GM12874 (cell line): ENCODE results near the gene ARHGAP29.

Experiments
- TF ChIP-seq, protein P1 (sequence below): IDR thresholded peaks from 2 replicates; pipeline ENCODE4 v1.5.1; 2011; ENCODE audit warnings: low read depth, mild to moderate bottlenecking, control low read depth, low read length, moderate library complexity; ENCODE audit not compliant: insufficient read depth

The ARHGAP29 gene

DNA sequence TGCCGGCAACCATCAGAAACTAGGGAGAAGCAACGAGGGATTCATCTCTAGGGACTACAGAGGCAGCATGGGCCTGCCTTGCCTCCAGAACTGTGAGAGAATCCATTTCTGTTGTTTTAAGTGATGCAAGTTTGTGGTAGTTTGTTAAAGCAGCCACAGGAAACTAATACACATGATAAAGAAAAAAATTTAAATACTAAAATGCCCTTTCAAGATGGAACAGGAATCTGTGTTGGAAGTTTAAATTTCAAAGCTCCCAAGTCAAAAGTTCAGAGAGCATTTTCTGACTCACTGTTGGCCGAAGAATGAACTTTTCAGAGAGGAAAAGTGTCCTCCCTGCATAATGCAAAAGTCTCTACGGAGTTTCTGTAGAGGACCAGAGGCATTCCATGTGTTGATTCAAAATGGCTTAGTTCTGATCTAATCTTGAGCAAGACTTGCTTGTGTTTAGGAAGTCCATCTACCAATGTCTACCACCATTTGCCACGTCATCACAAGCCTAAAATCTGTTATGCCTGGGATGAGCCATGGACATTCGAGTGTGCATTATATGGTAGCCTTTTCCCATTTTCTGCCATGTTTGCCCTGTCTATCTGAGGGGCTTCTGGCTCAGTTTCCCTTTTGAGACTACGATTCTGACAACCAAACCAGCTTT is 22.4 kb upstream of the ARHGAP29 start:
- TF ChIP-seq, protein P1, sequence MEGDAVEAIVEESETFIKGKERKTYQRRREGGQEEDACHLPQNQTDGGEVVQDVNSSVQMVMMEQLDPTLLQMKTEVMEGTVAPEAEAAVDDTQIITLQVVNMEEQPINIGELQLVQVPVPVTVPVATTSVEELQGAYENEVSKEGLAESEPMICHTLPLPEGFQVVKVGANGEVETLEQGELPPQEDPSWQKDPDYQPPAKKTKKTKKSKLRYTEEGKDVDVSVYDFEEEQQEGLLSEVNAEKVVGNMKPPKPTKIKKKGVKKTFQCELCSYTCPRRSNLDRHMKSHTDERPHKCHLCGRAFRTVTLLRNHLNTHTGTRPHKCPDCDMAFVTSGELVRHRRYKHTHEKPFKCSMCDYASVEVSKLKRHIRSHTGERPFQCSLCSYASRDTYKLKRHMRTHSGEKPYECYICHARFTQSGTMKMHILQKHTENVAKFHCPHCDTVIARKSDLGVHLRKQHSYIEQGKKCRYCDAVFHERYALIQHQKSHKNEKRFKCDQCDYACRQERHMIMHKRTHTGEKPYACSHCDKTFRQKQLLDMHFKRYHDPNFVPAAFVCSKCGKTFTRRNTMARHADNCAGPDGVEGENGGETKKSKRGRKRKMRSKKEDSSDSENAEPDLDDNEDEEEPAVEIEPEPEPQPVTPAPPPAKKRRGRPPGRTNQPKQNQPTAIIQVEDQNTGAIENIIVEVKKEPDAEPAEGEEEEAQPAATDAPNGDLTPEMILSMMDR, result no peak

DNA sequence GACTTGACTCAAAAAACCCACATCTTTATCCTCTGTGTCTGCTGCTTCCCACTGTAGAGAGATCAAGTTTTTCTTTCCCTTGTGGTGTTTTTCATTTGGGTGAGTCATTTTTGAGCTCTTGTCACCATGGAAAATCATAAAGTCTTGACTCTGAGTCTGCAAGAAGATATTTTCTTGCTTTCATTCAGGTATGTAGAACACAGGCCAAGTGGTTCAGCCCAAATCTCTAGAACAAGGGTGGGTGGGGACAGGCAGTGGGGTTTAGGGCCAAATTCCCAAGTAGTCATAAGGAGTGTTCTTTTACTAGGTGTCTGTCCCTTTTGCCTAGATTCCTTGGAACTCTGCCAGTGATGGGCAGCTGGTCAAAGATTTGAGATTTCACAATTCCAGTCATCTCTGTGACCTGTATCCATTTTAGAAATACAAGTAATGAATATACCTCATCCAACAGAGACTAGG is 21.5 kb upstream of the ARHGAP29 start:
- TF ChIP-seq, protein P1, result no peak

DNA sequence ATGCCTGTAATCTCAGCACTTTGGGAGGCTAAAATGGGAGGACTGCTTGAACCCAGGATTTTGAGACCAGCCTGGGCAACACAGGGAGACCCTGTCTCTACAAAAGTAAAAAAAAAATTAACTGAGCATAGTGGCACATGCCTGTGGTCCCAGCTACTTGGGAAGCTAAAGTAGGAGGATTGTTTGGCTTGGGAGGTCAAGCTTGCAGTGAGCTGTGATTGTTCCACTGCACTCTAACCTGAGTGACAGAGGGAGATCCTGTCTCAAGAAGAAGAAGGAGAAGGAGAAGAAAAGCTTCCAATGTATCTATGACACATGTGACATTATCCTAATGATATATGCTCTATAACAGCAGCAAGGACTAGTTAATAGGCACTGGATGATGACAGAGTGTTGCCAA is 20.1 kb upstream of the ARHGAP29 start:
- TF ChIP-seq, protein P1, result no peak

- TF ChIP-seq, protein P1, result no peak
These were observed 18.1 kb upstream of the ARHGAP29 start for GRCh38 chr1:94255476-94255875.

DNA sequence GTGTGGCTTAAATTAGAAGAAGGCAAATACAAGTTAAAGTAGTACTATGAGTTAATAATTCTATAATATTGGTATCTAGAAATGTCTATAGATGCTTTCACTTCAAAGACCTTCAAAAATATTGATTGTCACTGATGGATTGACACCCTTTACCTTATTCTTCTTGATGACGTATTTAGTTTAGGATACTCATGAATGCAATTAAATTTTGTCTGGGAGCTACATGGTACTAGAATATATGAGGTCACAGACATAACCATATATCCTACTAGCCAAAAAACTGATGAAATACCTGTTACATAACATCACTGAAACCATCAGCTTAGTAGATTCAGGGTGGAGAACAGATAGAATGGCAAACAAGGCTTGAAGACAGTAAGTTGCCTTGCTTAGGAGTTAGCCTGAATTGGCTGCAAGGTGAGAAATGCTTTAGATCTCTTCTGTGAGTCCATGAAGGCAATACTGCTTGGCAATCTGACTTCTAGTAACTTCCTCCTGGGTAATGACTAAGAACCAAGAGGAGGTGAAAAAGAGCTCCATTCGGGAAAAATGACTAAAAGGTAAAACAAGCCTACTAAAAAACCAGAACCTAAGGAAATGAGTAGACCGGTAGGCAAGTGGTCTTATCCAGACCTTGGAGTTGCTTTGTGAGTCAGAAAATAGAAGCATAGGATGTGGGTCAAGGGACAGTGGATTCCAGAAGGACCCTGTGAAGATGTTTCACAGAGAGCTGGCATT is 16.9 kb upstream of the ARHGAP29 start:
- TF ChIP-seq, protein P1, result no peak

GRCh38 chr1:94253456-94254017 is 16.2 kb upstream of the ARHGAP29 start:
- TF ChIP-seq, protein P1, result no peak

DNA sequence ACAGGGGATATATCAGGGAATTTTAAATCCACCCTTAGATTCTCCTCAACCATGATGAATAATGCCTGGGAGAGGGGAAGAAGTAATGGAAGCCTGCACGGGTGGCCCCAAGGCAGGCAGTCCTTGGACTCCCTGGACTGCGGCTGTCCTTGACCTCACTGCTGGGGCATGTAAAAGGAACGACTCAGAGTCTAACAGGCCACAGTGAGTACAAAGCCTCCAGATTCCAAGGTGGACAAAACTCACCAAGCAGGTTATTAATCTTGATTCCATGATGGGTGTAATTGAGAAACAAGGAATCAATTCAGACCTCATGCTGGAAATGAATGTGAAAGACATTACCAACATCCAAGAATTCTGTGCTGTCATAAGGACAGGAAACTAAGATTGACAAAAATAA is 13.0 kb upstream of the ARHGAP29 start:
- TF ChIP-seq, protein P1, result no peak
